HPDE6-E6E7 (cell line): Measurements from ENCODE around the gene SYAP1.
"Not testable (repeated sequence)": the region's sequence is repeated elsewhere in the genome, so short reads cannot be mapped to it uniquely, and the experiment has no call there.

Source experiments
- DNase-seq: peaks from one replicate; pipeline ENCODE4 v3.0.0; 2011; ENCODE audit warnings: missing footprints; ENCODE audit errors: extremely low spot score

Gene SYAP1, protein sequence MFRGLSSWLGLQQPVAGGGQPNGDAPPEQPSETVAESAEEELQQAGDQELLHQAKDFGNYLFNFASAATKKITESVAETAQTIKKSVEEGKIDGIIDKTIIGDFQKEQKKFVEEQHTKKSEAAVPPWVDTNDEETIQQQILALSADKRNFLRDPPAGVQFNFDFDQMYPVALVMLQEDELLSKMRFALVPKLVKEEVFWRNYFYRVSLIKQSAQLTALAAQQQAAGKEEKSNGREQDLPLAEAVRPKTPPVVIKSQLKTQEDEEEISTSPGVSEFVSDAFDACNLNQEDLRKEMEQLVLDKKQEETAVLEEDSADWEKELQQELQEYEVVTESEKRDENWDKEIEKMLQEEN

DNA sequence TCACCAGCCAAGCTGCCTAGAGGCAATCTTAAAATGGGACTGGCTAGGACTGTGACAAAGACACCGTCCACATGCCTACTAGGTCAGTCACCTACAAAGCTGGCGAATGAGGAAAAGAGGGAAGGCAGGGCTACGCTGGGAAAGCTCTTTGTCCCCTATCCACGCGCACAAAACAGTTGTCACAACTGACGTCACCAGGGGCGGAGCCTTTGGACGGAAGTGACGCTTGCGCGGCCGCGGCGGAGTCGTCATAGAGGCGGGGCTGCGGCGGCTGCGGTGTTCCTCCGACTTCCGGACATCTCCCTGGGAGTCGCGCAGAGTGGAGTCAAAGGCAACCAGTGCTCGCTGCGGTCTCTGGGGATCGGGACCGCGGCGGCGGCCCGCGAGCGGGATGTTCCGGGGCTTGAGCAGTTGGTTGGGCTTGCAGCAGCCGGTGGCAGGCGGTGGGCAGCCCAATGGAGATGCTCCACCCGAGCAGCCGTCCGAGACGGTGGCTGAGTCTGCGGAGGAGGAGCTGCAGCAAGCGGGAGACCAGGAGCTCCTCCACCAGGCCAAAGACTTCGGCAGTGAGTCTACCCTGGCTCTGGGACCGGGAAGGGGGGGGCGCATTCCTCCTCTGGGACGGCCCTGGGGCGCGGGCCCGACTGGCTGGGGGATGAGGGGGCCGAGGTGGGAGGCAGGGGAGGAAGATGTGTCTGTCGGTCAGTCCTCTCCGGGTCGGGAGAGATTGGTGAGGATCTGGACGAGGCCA, at the start of gene SYAP1:
SYAP1 (plus strand) TSS at position 279 of the 751 bp plus-strand sequence; CDS start at position 392, 113 bp downstream.
- DNase-seq, result peak; percentile 83

GRCh38 chrX:16671005-16671404, 48.4 kb upstream of the SYAP1 start:
- peak; percentile 34 for DNase-seq

DNA sequence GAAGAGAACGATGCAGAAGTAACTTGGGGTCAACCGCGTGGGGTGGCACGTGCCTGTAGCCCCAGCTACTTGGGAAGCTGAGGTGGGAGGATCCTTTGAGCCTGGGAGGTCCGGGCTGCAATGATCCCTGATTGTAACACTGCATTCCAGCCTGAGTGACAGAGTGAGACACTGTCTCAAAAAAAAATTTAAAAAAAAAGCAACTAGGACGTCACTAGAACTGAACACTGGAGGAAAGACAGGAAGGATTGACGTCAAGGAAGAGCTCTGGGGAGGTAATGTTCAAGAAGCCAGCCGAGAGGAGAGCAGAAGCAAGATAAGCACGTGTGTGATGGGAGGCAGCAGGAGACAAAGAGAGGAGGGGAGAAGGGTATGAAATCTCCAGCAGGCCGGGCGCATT, 40.7 kb upstream of the SYAP1 start:
- no peak for DNase-seq

- DNase-seq, result no peak
Observed at GRCh38 chrX:16683007-16683664, 36.3 kb upstream of the SYAP1 start.

DNA sequence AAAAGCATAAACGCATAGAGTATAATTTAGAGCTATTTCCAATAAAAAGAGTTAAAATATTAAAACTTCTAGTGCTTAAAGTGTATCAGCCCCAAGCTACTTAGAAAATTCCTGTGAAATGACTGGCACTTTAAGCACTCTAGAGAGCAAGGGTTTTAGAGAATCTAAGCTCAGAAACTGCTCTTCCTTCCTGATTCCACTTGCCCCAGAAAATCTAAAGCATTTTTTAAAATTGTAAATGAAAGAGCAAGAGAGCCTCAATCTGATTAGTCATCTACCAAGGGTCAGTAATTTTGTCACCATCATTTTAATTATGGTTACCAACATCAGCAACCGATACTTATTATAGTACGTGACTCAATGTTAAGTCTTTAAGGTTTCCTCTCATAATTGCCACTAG, 31.9 kb upstream of the SYAP1 start:
- no peak for DNase-seq

DNA sequence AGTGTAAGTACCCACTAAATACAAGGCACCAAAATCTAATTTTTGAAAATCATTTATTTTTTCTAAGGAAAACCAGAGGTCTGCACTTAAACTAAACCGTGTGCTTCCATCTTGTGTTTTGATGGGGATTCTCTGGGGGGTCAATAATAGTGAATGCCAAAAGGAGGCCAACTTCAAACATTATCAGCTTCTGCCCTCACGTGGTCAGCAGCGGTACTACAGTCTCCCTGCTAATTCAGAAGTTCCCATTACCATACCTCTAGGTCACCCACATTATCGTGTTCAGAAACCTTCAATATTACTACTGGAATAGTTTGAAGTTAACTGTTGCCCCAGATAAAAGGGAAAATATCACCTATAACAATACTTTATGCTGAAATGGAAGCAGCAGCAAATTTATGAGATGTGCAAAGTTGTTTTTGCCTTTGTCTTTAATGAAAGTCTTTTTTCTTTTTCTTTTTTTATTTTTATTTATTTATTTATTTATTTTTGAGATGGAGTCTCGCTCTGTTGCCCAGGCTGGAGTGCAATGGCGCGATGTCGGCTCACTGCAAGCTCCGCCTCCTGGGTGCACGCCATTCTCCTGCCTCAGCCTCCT, 24.2 kb upstream of the SYAP1 start:
- no peak for DNase-seq

GRCh38 chrX:16696956-16697355, 22.5 kb upstream of the SYAP1 start:
- no peak for DNase-seq

DNA sequence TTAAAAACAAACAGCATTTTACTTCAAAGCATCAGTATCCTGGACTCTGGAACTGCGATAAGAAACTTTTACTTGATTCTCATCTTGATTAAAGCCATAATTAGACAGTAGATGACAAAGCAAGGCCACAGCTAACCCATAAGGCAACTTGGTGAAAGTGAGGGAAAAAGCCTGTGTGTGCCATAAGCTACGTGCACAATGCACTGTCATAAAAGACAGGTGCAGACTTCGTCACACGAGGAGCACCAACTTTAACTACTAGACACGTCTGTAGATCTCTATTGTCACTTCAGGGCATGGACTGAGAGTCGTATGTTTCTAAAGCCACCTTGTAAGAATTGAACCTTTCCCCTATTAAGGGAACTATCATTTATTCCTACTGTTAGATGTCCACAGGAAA, 20.0 kb upstream of the SYAP1 start:
- DNase-seq, result no peak

GRCh38 chrX:16700734-16701133, 18.7 kb upstream of the SYAP1 start:
- no peak for DNase-seq

DNA sequence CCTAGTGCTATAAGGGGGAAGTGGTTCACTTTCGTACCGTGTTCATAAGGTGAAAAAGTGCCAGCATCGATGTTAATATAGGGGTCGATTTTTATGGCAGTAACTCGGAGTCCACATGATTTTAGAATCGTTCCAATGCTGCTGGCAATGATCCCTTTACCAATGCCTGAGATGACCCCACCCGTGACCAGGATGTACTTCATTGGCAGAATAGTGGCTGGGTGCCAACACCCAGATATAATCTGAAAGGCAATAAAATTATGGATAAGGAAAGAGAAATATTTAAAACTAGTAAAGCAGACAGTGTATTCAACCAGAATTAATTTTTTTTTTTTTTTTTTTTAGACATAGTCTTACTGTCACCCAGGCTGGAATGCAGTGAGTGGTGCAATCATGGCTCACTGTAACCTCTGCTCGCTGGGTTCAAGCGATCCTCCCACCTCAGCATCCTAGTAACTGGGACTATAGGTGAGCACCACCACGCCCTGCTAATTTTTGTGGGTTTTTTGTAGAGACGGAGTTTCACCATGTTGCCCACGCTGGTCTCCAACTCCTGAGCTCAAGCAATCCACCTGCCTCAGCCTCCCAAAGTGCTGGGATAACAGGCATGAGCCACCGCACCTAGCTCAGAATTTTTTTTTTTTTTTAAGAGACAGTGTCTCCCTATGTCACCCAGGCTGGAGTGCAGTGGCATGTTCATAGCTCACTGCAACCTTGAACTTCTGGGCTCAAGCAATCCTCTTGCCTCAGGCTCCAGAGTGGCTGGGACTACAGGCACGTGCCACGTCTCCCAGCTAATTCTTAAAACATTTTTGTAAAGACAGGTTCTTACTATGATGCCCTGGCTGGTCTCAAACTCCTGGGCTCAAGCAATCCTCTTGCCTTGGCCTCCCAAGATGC, 16.5 kb upstream of the SYAP1 start:
- no peak for DNase-seq

GRCh38 chrX:16705370-16705769, 14.0 kb upstream of the SYAP1 start:
- no peak for DNase-seq

GRCh38 chrX:16708016-16708415, 11.4 kb upstream of the SYAP1 start:
- DNase-seq, result no peak

- DNase-seq, result no peak
Observed at GRCh38 chrX:16711219-16711811, 8.1 kb upstream of the SYAP1 start.

DNA sequence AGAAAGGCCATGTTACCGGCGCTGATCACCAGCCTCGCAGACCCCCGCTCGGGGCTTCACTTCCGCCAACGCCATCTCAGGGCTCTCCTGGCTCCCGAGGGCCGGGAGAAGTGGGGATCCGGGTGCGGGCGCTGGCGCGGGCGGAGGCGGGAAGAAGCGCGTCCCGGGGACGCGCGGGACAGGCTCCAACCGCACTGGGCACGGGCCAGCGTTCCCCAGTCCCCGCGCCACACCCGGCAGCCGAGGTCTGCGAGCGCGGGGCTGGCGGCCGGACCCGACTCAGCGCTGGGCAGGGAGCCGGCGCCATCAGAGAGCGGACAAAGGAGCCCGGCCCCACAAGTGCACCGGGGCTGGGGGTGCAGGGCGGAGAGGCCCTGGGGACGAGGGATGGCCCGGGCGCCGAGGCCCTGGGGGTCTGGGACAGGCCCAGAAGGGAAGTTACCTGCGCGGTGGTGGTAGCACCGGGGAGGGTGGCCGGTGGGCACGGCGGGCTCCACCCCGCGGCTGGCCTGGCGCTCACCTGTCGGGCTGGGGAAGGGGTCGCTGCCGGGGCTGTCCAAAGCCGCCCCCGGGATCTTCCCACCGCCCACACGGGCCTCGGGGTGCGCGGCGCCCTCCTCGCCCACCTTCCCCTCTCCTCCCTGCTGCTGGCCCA, 7.4 kb upstream of the SYAP1 start:
- DNase-seq, result no peak

- DNase-seq, result no peak
Observed at GRCh38 chrX:16712548-16713155, 6.8 kb upstream of the SYAP1 start, which contains the start of gene CTPS2. TSS of gene CTPS2 (minus strand) at chrX:16712669. CDS start at chrX:16702902, 9,767 bp downstream.

DNA sequence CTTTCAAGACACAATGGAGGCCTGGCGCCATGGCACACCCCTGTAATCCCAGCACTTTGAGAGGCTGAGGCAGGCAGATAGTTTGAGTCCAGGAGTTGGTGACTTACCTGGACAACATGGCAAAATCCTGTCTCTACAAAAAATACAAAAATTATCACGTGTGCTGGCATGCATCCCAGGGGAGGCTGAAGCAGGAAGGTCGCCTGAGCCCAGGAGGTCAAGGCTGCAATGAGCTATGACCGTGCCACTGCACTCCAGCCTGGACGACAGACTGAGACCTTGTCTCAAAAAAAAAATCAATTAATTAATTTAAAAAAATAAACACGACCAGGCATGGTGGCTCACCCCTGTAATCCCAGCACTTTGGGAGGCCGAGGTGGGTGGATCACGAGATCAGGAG, 4.9 kb upstream of the SYAP1 start:
- no peak for DNase-seq

DNA sequence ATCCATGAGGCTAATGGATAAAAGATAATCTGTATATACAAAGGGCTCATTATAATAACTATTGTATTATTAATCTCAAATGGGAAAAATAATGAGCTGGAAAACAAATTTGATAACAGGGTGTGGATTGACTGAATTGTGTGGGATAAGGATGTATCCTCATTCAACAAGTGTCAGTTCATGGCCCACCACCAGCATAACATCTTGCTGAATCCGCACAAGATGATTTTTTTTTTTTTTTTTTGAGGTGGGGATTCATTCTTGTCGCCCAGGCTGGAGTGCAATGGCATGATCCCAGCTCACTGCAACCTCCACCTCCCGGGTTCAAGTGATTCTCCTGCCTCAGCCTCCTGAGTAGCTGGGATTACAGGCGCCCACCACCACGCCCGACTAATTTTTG, 3.8 kb upstream of the SYAP1 start:
- DNase-seq, result not testable (repeated sequence)

DNA sequence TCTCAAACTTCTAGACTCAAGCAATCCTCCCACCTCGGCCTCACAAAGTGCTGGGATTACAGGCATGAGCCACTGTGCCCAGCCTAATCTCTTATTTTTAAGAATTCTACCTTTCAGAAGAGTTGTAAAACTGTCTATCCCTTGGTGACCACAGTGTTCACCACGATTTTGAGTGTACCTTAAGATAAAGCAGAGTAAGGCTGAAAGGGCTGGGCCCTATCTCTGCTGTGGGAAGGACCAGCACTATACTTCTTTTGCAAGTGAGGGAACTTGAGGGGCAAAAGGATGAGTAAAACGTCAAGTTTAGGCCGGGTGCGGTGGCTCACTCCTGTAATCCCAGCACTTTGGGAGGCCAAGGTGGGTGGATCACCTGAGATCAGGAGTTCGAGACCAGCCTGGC, 3.0 kb upstream of the SYAP1 start:
- not testable (repeated sequence) for DNase-seq

DNA sequence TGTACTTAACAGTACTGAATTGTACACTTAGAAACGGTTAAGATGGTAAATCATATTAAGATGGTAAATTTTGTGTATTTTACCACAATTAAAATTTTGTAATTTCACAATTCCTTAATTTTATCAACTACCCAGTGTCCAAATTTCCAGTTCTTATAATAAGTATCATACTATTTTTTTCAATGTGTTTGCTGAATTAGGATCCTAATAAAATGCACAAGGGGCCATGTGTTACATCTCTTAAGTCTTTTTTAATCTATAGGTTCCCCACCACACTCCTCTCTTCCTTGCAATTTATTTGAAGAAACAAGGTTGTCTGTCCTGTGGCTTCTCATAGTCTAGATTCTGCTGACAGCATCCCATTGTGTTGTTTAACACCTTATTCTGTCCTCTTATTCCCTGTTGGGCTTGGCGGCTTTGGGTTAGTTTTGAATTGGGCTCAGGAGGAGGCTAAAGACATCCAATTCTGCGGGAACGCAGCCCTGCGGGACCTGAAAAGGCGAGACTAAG, 533 bp upstream of the SYAP1 start:
- DNase-seq, result no peak

DNA sequence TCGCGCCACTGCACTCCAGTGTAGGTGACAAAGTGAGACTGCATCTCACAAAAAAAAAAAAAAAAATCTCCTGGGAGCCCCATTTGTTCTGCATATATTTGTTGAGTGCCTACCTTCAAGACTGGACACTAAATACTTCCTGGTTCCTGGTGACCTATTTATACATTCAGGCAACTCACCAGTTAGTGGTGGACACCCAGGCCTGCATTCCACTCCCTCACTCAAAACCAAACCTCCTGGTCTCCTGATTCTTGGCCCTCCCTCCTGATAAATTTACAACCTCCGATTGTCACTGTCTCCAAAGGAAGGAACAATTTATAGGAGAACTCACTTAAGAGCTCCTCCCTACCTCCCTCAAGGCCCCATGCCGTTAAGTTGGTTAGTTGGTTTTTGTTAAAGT, 3.1 kb downstream of the SYAP1 start:
- DNase-seq, result no peak
